Esophagus muscularis mucosa (tissue), 4 donors: Measurements from ENCODE around the gene MED13L. TPM values are rescaled to one million over a fixed set of nuclear protein-coding genes. Genes with fewer than 3 reads are reported as not detected.
"Not testable (repeated sequence)": the region's sequence is repeated elsewhere in the genome, so short reads cannot be mapped to it uniquely, and the experiment has no call there.

ENCODE experiments used
- DNase-seq: peaks from one replicate; pipeline ENCODE4 v3.0.0-alpha.2; 2017; ENCODE audit errors: extremely low spot score
- H3K27ac ChIP-seq, 4 donors: fragments of 200-600 bp; sonication (generic); replicated peaks in 1 of 4; 1 replicate in 3 of 4; 2 replicates in 1 of 4; pipeline ENCODE4 v1.5.1; 2016 to 2019; ENCODE audit warnings: mild to moderate bottlenecking in 1 of 4
- H3K27me3 ChIP-seq, 4 donors: fragments of 200-600 bp; sonication (generic); one replicate each; pipeline versions ENCODE4 v1.5.1 to v1.6.0; 2016 to 2019
- H3K36me3 ChIP-seq, 4 donors: fragments of 200-600 bp; sonication (generic); one replicate each; pipeline ENCODE4 v1.5.1; 2016 to 2019
- H3K4me1 ChIP-seq, 4 donors: fragments of 200-600 bp; sonication (generic); one replicate each; pipeline ENCODE4 v1.5.1; 2016 to 2019
- H3K4me3 ChIP-seq, 4 donors: fragments of 200-600 bp; sonication (generic); 1 replicate in 2 of 4; 2 replicates in 2 of 4; pipeline ENCODE4 v1.5.1; 2016 to 2019; ENCODE audit warnings: mild to moderate bottlenecking in 4 of 4, moderate library complexity in 1 of 4
- H3K9me3 ChIP-seq, 4 donors: fragments of 200-600 bp; sonication (generic); 1 replicate in 3 of 4; 2 replicates in 1 of 4; pipeline ENCODE4 v1.5.1; 2016 to 2019
- CTCF ChIP-seq, 3 experiments: fragments of 200-600 bp in 2 of 3; fragments of 450-650 bp in 1 of 3; sonication (generic) in 2 of 3; IDR thresholded peaks; one replicate each; pipeline ENCODE4 v1.5.1; 2017 to 2019; ENCODE audit warnings: antibody characterized with exemption in 3 of 3, mild to moderate bottlenecking in 2 of 3, moderate library complexity in 1 of 3
- EP300 ChIP-seq: sonication (generic); formaldehyde crosslinking; IDR thresholded peaks from one replicate; pipeline ENCODE4 v1.6.1; 2017; ENCODE audit warnings: antibody characterized with exemption
- POLR2A ChIP-seq: fragments of 450-650 bp; IDR thresholded peaks from one replicate; pipeline ENCODE4 v1.6.1; 2017; ENCODE audit warnings: antibody characterized with exemption, moderate library complexity, mild to moderate bottlenecking, low read depth
- POLR2AphosphoS5 ChIP-seq, 2 donors: sonication (generic); formaldehyde crosslinking; IDR thresholded peaks; one replicate each; pipeline ENCODE4 v1.6.1; 2017; ENCODE audit warnings: antibody characterized with exemption in 2 of 2
- WGBS: methylation state at CpG from one replicate; pipeline ENCODE4 v1.1.5; 2018; 5-methylcytosine and 5-hydroxymethylcytosine counted together
- intact Hi-C: fragments of 100-400 bp; cut with DNase I; formaldehyde crosslinking; loops from one replicate; pipeline ENCODE4 v1.15.1; 2023
- total RNA-seq, 4 donors: library from RNA; depleted of rRNA; stranded (reverse); fragments of >200 nt; gene quantifications; one replicate each; pipeline versions ENCODE4 v1.1.0 to v1.2.1, GENCODE V29; 2016

The MED13L gene
- total RNA-seq, 4 donors from 2014 or later = 141 to 350 (median 175) TPM

- no peaks in the 10 kb centered on the region for H3K27me3 ChIP-seq
- H3K9me3 ChIP-seq = no peaks in the 10 kb centered on the region
- H3K27ac ChIP-seq = no peak overlapping the region
- TF ChIP-seq POLR2A (no peak), EP300 (no peak), CTCF (IDR thresholded peaks at IDR 0.05) (no peak), POLR2AphosphoS5 (IDR thresholded peaks at IDR 0.05) (no peak)
- peaks cover 26 to 62% (median 48%) of the 10 kb centered on the region in 4 donors for H3K4me1 ChIP-seq
- intact Hi-C loops = no loop called here
- 70% methylated on average over 2 of the region's 2 CpGs for WGBS
- no peaks in the 10 kb centered on the region for H3K36me3 ChIP-seq
- DNase-seq = no peak
- H3K4me3 ChIP-seq = no peak overlapping the region
These were observed 237.1 kb downstream of the MED13L start for GRCh38 chr12:116040402-116040801.

GRCh38 chr12:116039081-116039480 is 238.4 kb downstream of the MED13L start:
- no peak overlapping the region for H3K4me3 ChIP-seq
- no peaks in the 10 kb centered on the region for H3K9me3 ChIP-seq
- H3K27ac ChIP-seq = no peak overlapping the region
- H3K27me3 ChIP-seq = no peaks in the 10 kb centered on the region
- H3K4me1 ChIP-seq = peaks cover 15 to 51% (median 38%) of the 10 kb centered on the region in 4 donors
- 94% methylated on average over 2 of the region's 2 CpGs for WGBS
- TF ChIP-seq CTCF (IDR thresholded peaks at IDR 0.05) (no peak), POLR2A (no peak), POLR2AphosphoS5 (IDR thresholded peaks at IDR 0.05) (no peak), EP300 (no peak)
- no peak for DNase-seq
- intact Hi-C loops = no loop called here
- H3K36me3 ChIP-seq = no peaks in the 10 kb centered on the region

- H3K4me1 ChIP-seq = peaks cover 6 to 42% (median 29%) of the 10 kb centered on the region in 4 donors
- TF ChIP-seq POLR2AphosphoS5 (IDR thresholded peaks at IDR 0.05) = peak in 1 of 2 donors; percentile 26
- no peak for TF ChIP-seq POLR2A
- no peaks in the 10 kb centered on the region for H3K36me3 ChIP-seq
- H3K4me3 ChIP-seq = no peak overlapping the region
- H3K9me3 ChIP-seq = no peaks in the 10 kb centered on the region
- no peaks in the 10 kb centered on the region for H3K27me3 ChIP-seq
- WGBS = 79% methylated on average over 6 of the region's 6 CpGs
- DNase-seq = no peak
- H3K27ac ChIP-seq = peak overlapping the region in 1 of 4 donors; percentile 25
- intact Hi-C loops = no loop called here
These were observed 239.3 kb downstream of the MED13L start for GRCh38 chr12:116037941-116038837.

GRCh38 chr12:116033765-116034164 is 243.7 kb downstream of the MED13L start:
- intact Hi-C loops = no loop called here
- Histone ChIP-seq H3K4me3 (no peak overlapping the region), H3K27me3 (no peaks in the 10 kb centered on the region)

GRCh38 chr12:116031624-116032023 is 245.9 kb downstream of the MED13L start:
- H3K27ac ChIP-seq, intact Hi-C loops, H3K9me3 ChIP-seq, DNase-seq, H3K27me3 ChIP-seq, H3K4me3 ChIP-seq, H3K36me3 ChIP-seq, H3K4me1 ChIP-seq: not testable (repeated sequence)
- WGBS = 100% methylated on average over 4 of the region's 4 CpGs

More at GRCh38 chr12:116033765-116034164, 243.7 kb downstream of the MED13L start:
- 90% methylated on average over 3 of the region's 3 CpGs for WGBS
- no peak for TF ChIP-seq POLR2AphosphoS5 (IDR thresholded peaks at IDR 0.05)
- TF ChIP-seq POLR2A = no peak
- TF ChIP-seq CTCF (IDR thresholded peaks at IDR 0.05) = no peak
- TF ChIP-seq EP300 = no peak
- peaks cover 0 to 4% (median 0%) of the 10 kb centered on the region in 4 donors for H3K9me3 ChIP-seq
- H3K4me1 ChIP-seq = peaks cover 0 to 21% (median 16%) of the 10 kb centered on the region in 4 donors
- no peaks in the 10 kb centered on the region for H3K36me3 ChIP-seq
- H3K27ac ChIP-seq = no peak overlapping the region
- no peak for DNase-seq
